Loucy (cell line): ENCODE data around the gene RPE.

Experiments
- H2AFZ ChIP-seq: fragments of 200-600 bp; sonication (generic); 2 replicates; pipeline ENCODE4 v1.6.0; 2016; ENCODE audit warnings: antibody characterized with exemption, mild to moderate bottlenecking, low read length, moderate library complexity
- H3F3A ChIP-seq: fragments of 200-600 bp; 2 replicates; pipeline ENCODE4 v1.6.0; 2016; ENCODE audit warnings: antibody characterized with exemption, low read depth, mild to moderate bottlenecking
- H3K27me3 ChIP-seq: fragments of 200-600 bp; sonication (generic); 2 replicates; pipeline ENCODE4 v1.6.1; 2014; ENCODE audit warnings: low read length, mild to moderate bottlenecking; ENCODE audit not compliant: insufficient read depth, poor library complexity, severe bottlenecking
- H3K36me3 ChIP-seq: fragments of 200-600 bp; sonication (generic); 2 replicates; pipeline ENCODE4 v1.6.1; 2016; ENCODE audit warnings: low read length; ENCODE audit not compliant: insufficient read depth
- H3K4me1 ChIP-seq: fragments of 200-600 bp; sonication (generic); 2 replicates; pipeline ENCODE4 v1.5.1; 2014; ENCODE audit warnings: low read length, mild to moderate bottlenecking; ENCODE audit not compliant: insufficient read depth, poor library complexity, severe bottlenecking
- H3K4me2 ChIP-seq: fragments of 200-600 bp; sonication (generic); 2 replicates; pipeline ENCODE4 v1.6.0; 2014; ENCODE audit warnings: antibody characterized with exemption, low read length, low read depth, mild to moderate bottlenecking; ENCODE audit not compliant: poor library complexity, severe bottlenecking
- H3K4me3 ChIP-seq: fragments of 200-600 bp; sonication (generic); 2 replicates; pipeline ENCODE4 v1.5.1; 2014; ENCODE audit warnings: low read length, mild to moderate bottlenecking, mixed read lengths; ENCODE audit not compliant: poor library complexity, severe bottlenecking
- H3K79me2 ChIP-seq: fragments of 200-600 bp; sonication (generic); 2 replicates; pipeline ENCODE4 v1.6.1; 2014; ENCODE audit warnings: low read length; ENCODE audit not compliant: insufficient read depth
- H3K9ac ChIP-seq: fragments of 200-600 bp; sonication (generic); 2 replicates; pipeline ENCODE4 v1.6.0; 2014; ENCODE audit warnings: mild to moderate bottlenecking, low read depth, low read length, moderate library complexity; ENCODE audit not compliant: poor library complexity, severe bottlenecking
- H3K9me2 ChIP-seq: fragments of 200-600 bp; sonication (generic); replicated peaks from 2 replicates; pipeline ENCODE4 v1.6.1; 2016; ENCODE audit warnings: low read depth, low read length, mixed read lengths
- H3K9me3 ChIP-seq: fragments of 200-600 bp; sonication (generic); 2 replicates; pipeline ENCODE4 v1.6.1; 2014; ENCODE audit warnings: mild to moderate bottlenecking, antibody characterized with exemption, low read length, low read depth; ENCODE audit not compliant: insufficient read depth
- H4K20me1 ChIP-seq: fragments of 200-600 bp; sonication (generic); 2 replicates; pipeline ENCODE4 v1.6.0; 2014; ENCODE audit warnings: antibody characterized with exemption, low read length, mild to moderate bottlenecking; ENCODE audit not compliant: insufficient read depth, poor library complexity, severe bottlenecking
- EZH2phosphoT487 ChIP-seq: fragments of 200-600 bp; IDR thresholded peaks from 2 replicates; pipeline ENCODE4 v1.6.1; 2018; ENCODE audit warnings: antibody characterized with exemption, mild to moderate bottlenecking, moderate library complexity, borderline replicate concordance
- TF ChIP-seq, protein P1 (sequence below): fragments of 200-600 bp; sonication (generic); conservative IDR thresholded peaks from 2 replicates; pipeline ENCODE4 v1.5.1; 2014; ENCODE audit warnings: mild to moderate bottlenecking, antibody characterized with exemption, low read length

RPE gene

DNA sequence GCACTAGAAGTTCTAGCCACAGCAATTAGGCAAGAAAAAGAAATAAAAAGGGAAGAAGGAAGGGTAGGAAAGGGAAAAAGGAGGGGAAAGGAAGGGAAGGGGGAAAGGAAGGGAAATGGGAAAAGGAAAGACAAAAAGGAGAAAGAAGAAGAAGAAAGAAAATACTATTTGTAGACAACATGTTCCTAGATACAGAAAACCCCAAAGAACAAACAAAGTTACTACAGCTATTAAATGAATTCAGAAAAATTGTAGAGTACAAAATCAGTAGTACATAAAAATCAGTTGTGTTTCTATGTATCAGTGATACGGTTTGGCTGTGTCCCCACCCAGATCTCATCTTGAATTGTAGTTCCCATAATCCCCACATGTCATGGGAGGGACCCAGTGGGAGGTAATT lies 52.3 kb downstream of the RPE start:
- H4K20me1 ChIP-seq: no peaks in the 10 kb centered on the region
- H3K4me3 ChIP-seq: no peak overlapping the region
- H2AFZ ChIP-seq: no peak overlapping the region
- H3K9ac ChIP-seq: no peak overlapping the region
- H3K27me3 ChIP-seq: no peaks in the 10 kb centered on the region
- no peaks in the 10 kb centered on the region for H3K9me3 ChIP-seq
- H3K4me2 ChIP-seq: no peak overlapping the region
- H3K4me1 ChIP-seq: no peaks in the 10 kb centered on the region
- H3F3A ChIP-seq: no peaks in the 10 kb centered on the region
- H3K79me2 ChIP-seq: no peaks in the 10 kb centered on the region
- H3K9me2 ChIP-seq: no peaks in the 10 kb centered on the region
- TF ChIP-seq EZH2phosphoT487: no peak
- no peaks in the 10 kb centered on the region for H3K36me3 ChIP-seq

DNA sequence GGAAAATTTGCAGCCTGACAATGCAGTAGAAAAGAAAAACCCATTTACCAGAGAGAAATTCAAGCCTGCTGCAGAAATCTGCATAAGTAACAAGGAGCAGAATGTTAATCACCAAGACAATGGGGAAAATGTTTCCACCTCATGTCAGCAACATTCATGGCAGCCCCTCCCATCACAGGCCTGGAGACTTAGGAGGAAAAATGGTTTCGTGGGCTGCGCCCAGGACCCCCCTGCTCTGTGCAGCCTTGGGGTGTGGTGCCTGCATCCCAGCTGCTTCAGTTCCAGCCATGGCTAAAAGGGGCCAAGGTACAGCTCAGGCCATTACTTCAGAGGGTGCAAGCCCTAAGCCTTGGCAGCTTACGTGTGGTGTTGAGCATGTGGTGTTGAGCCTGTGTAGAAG lies 53.4 kb downstream of the RPE start:
- H3K4me1 ChIP-seq: no peaks in the 10 kb centered on the region
- H3K36me3 ChIP-seq: no peaks in the 10 kb centered on the region
- H3K9me3 ChIP-seq: no peaks in the 10 kb centered on the region
- no peak overlapping the region for H2AFZ ChIP-seq
- no peak overlapping the region for H3K4me3 ChIP-seq
- H3K4me2 ChIP-seq: no peak overlapping the region
- no peaks in the 10 kb centered on the region for H3K9me2 ChIP-seq
- no peaks in the 10 kb centered on the region for H3K27me3 ChIP-seq
- no peaks in the 10 kb centered on the region for H4K20me1 ChIP-seq
- no peak overlapping the region for H3K9ac ChIP-seq
- no peaks in the 10 kb centered on the region for H3K79me2 ChIP-seq
- H3F3A ChIP-seq: no peaks in the 10 kb centered on the region
- TF ChIP-seq EZH2phosphoT487: no peak
- TF ChIP-seq, protein P1, sequence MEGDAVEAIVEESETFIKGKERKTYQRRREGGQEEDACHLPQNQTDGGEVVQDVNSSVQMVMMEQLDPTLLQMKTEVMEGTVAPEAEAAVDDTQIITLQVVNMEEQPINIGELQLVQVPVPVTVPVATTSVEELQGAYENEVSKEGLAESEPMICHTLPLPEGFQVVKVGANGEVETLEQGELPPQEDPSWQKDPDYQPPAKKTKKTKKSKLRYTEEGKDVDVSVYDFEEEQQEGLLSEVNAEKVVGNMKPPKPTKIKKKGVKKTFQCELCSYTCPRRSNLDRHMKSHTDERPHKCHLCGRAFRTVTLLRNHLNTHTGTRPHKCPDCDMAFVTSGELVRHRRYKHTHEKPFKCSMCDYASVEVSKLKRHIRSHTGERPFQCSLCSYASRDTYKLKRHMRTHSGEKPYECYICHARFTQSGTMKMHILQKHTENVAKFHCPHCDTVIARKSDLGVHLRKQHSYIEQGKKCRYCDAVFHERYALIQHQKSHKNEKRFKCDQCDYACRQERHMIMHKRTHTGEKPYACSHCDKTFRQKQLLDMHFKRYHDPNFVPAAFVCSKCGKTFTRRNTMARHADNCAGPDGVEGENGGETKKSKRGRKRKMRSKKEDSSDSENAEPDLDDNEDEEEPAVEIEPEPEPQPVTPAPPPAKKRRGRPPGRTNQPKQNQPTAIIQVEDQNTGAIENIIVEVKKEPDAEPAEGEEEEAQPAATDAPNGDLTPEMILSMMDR: no peak

DNA sequence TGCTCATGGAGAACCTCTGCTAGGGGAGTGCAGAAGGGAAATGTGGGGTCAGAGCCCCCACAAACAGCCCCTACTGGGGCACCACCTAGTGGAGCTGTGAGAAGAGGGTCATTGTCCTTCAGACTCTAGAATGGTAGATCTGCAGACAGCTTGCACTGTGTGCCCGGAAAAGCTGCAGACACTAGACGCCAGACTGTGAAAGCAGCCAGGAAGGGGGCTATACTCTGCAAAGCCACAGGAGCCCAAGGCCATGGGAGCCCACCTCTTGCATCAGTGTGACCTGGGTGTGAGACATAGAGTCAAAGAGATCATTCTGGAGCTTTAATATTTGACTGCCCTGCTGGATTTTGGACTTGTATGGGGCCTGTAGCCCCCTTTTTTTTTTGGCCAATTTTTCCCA lies 60.9 kb downstream of the RPE start:
- Histone ChIP-seq H3K9ac (no peak overlapping the region), H3K4me3 (no peak overlapping the region), H3K9me2 (no peaks in the 10 kb centered on the region), H3K4me1 (no peaks in the 10 kb centered on the region), H3K27me3 (no peaks in the 10 kb centered on the region), H2AFZ (no peak overlapping the region), H3K4me2 (no peak overlapping the region), H3K79me2 (no peaks in the 10 kb centered on the region), H3K9me3 (no peaks in the 10 kb centered on the region), H3F3A (no peaks in the 10 kb centered on the region), H4K20me1 (no peaks in the 10 kb centered on the region), H3K36me3 (no peaks in the 10 kb centered on the region)
- TF ChIP-seq EZH2phosphoT487: no peak
- TF ChIP-seq, protein P1: no peak
